Measurements from ENCODE around the gene TMEM52B. TPM values are rescaled to one million over a fixed set of nuclear protein-coding genes. Genes with fewer than 3 reads are reported as not detected.

Gene TMEM52B
- total RNA-seq, 1 donor from 2014 or later, result not detected

DNA sequence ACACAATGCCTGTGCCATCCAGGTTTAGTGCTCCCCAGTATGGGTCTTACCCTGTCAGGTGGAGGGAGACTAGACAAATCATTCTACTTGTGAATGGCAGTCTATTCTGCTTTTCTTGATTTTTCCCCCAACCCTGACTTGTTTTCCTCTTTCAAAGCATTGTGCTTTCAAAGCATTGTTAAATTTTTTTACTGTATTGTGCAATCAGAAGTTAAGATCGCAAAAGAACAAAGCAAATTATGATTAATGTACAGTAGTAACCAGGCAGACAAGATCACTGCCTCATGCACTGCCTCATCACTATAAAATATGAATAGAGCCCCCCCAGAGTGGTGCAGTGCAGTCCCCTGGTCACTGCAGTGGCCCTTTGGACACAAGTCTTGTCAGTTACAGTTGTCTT lies 47.9 kb downstream of the TMEM52B start:
- Mint-ChIP-seq H3K36me3 (ENCODE audit: insufficient read depth) (peaks cover 35% of the 10 kb centered on the region), H3K4me3 (ENCODE audit: low read depth) (no peak overlapping the region), H3K4me1 (ENCODE audit: low read depth) (peaks cover 2% of the 10 kb centered on the region), H3K27me3 (no peaks in the 10 kb centered on the region), H3K27ac (no peak overlapping the region), H3K9me3 (ENCODE audit: low read depth) (peaks cover 3% of the 10 kb centered on the region)
- TF ChIP-seq, protein P1, sequence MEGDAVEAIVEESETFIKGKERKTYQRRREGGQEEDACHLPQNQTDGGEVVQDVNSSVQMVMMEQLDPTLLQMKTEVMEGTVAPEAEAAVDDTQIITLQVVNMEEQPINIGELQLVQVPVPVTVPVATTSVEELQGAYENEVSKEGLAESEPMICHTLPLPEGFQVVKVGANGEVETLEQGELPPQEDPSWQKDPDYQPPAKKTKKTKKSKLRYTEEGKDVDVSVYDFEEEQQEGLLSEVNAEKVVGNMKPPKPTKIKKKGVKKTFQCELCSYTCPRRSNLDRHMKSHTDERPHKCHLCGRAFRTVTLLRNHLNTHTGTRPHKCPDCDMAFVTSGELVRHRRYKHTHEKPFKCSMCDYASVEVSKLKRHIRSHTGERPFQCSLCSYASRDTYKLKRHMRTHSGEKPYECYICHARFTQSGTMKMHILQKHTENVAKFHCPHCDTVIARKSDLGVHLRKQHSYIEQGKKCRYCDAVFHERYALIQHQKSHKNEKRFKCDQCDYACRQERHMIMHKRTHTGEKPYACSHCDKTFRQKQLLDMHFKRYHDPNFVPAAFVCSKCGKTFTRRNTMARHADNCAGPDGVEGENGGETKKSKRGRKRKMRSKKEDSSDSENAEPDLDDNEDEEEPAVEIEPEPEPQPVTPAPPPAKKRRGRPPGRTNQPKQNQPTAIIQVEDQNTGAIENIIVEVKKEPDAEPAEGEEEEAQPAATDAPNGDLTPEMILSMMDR (IDR thresholded peaks at IDR 0.05; ENCODE audit: unreplicated experiment), result no peak
- DNase-seq (ENCODE audit: low spot score, unreplicated experiment), result no peak

DNA sequence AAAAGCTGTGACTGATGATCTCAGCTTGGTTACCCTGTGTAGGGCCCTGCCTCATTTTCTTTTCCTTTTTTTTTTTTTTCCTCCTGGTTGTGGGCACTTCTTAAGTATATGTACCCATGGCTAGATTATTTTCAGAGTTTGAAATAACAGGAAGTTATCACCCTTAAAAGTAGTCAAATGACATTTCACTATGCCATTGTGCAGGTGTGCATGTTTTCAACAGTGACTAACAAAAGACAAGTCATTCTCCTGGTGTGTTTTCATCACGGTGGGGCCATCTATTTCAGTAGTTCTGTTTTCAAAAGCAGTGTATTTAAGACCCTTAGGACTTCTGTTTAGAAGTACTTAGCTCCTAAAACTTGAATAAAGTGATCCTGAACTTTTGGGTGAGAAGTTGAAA lies 48.8 kb downstream of the TMEM52B start:
- H3K4me3 Mint-ChIP-seq (ENCODE audit: low read depth), result no peak overlapping the region
- DNase-seq (ENCODE audit: low spot score, unreplicated experiment), result no peak
- H3K9me3 Mint-ChIP-seq (ENCODE audit: low read depth), result peaks cover 3% of the 10 kb centered on the region
- H3K27ac Mint-ChIP-seq, result no peak overlapping the region
- peaks cover 25% of the 10 kb centered on the region for H3K36me3 Mint-ChIP-seq (ENCODE audit: insufficient read depth)
- H3K27me3 Mint-ChIP-seq, result no peaks in the 10 kb centered on the region
- H3K4me1 Mint-ChIP-seq (ENCODE audit: low read depth), result peaks cover 2% of the 10 kb centered on the region
- TF ChIP-seq, protein P1 (IDR thresholded peaks at IDR 0.05; ENCODE audit: unreplicated experiment), result no peak

DNA sequence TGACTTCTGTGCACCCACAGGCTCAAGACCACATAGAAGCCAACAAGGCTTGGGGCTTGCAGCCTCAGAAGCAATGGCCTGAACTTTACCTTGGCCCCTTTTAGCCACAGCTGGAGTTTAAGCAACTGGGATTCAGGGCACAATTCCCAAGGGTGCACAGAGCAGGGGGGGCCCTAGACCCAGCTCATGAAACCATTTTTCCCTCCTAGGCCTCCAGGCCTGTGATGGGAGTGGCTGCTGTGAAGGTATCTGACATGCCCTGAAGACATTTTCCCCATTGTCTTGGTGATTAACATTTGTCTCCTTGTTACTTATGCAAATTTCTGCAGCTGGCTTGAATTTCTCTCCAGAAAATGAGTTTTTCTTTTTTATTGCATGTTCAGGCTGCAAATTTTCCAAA lies 55.7 kb downstream of the TMEM52B start:
- H3K4me3 Mint-ChIP-seq (ENCODE audit: low read depth), result no peak overlapping the region
- DNase-seq (ENCODE audit: low spot score, unreplicated experiment), result no peak
- H3K27ac Mint-ChIP-seq, result no peak overlapping the region
- no peaks in the 10 kb centered on the region for H3K27me3 Mint-ChIP-seq
- TF ChIP-seq, protein P1 (IDR thresholded peaks at IDR 0.05; ENCODE audit: unreplicated experiment), result no peak
- H3K4me1 Mint-ChIP-seq (ENCODE audit: low read depth), result no peaks in the 10 kb centered on the region
- peaks cover 13% of the 10 kb centered on the region for H3K9me3 Mint-ChIP-seq (ENCODE audit: low read depth)
- H3K36me3 Mint-ChIP-seq (ENCODE audit: insufficient read depth), result peaks cover 11% of the 10 kb centered on the region

- H3K27ac Mint-ChIP-seq, result peak overlapping the region; percentile 51
- DNase-seq (ENCODE audit: low spot score, unreplicated experiment), result no peak
- no peak overlapping the region for H3K4me3 Mint-ChIP-seq (ENCODE audit: low read depth)
- peaks cover 11% of the 10 kb centered on the region for H3K36me3 Mint-ChIP-seq (ENCODE audit: insufficient read depth)
- TF ChIP-seq, protein P1 (IDR thresholded peaks at IDR 0.05; ENCODE audit: unreplicated experiment), result peak; percentile 100
- H3K4me1 Mint-ChIP-seq (ENCODE audit: low read depth), result no peaks in the 10 kb centered on the region
- peaks cover 13% of the 10 kb centered on the region for H3K9me3 Mint-ChIP-seq (ENCODE audit: low read depth)
- no peaks in the 10 kb centered on the region for H3K27me3 Mint-ChIP-seq
Measured at GRCh38 chr12:10235761-10236631, 57.2 kb downstream of the TMEM52B start.

GRCh38 chr12:10236720-10237119 lies 57.9 kb downstream of the TMEM52B start:
- no peak overlapping the region for H3K27ac Mint-ChIP-seq
- H3K4me1 Mint-ChIP-seq (ENCODE audit: low read depth), result no peaks in the 10 kb centered on the region
- peaks cover 13% of the 10 kb centered on the region for H3K9me3 Mint-ChIP-seq (ENCODE audit: low read depth)
- no peak overlapping the region for H3K4me3 Mint-ChIP-seq (ENCODE audit: low read depth)
- no peak for DNase-seq (ENCODE audit: low spot score, unreplicated experiment)
- peaks cover 11% of the 10 kb centered on the region for H3K36me3 Mint-ChIP-seq (ENCODE audit: insufficient read depth)
- TF ChIP-seq, protein P1 (IDR thresholded peaks at IDR 0.05; ENCODE audit: unreplicated experiment), result no peak
- no peaks in the 10 kb centered on the region for H3K27me3 Mint-ChIP-seq

Measured in progenitor cell of endocrine pancreas (in vitro differentiated cells).